Thoracic aorta (tissue), 2 donors: ENCODE data around the gene GTF3C2. TPM values are rescaled to one million over a fixed set of nuclear protein-coding genes. Genes with fewer than 3 reads are reported as not detected.

Experiments
- ATAC-seq: fragments of 150-250 bp; one replicate; pipeline ENCODE4 v1.8.0; 2017; ENCODE audit warnings: low read depth; ENCODE audit not compliant: insufficient number of reproducible peaks, low FRiP score
- DNase-seq: peaks from one replicate; pipeline ENCODE4 v3.0.0-alpha.2; 2020; ENCODE audit warnings: low spot score
- H3K27ac ChIP-seq, 2 donors: fragments of 200-600 bp; sonication (generic); 1 replicate in 1 of 2; 2 replicates in 1 of 2; pipeline ENCODE4 v1.5.1; 2016; ENCODE audit warnings: mild to moderate bottlenecking in 2 of 2, moderate library complexity in 2 of 2
- H3K27me3 ChIP-seq: fragments of 200-600 bp; sonication (generic); replicated peaks from 2 replicates; pipeline ENCODE4 v1.6.0; 2016; ENCODE audit warnings: mild to moderate bottlenecking; ENCODE audit not compliant: insufficient read depth
- H3K36me3 ChIP-seq: fragments of 200-600 bp; sonication (generic); one replicate; pipeline ENCODE4 v1.5.1; 2016
- H3K4me1 ChIP-seq, 2 donors: fragments of 200-600 bp; sonication (generic); 1 replicate in 1 of 2; 2 replicates in 1 of 2; pipeline versions ENCODE4 v1.5.1 to v1.6.0; 2016; ENCODE audit warnings: low read depth in 2 of 2, mild to moderate bottlenecking in 1 of 2; ENCODE audit not compliant: control insufficient read depth in 1 of 2
- H3K4me3 ChIP-seq: fragments of 200-600 bp; sonication (generic); 2 replicates; pipeline ENCODE4 v1.5.1; 2016; ENCODE audit warnings: mild to moderate bottlenecking
- H3K9me3 ChIP-seq: fragments of 200-600 bp; sonication (generic); 2 replicates; pipeline ENCODE4 v1.5.1; 2016
- CTCF ChIP-seq: fragments of 200-600 bp; sonication (generic); IDR thresholded peaks from one replicate; pipeline ENCODE4 v1.5.1; 2019; ENCODE audit warnings: antibody characterized with exemption
- total RNA-seq, 2 donors: library from RNA; depleted of rRNA; stranded (reverse); fragments of >200 nt; gene quantifications; one replicate each; pipeline versions ENCODE4 v1.1.0 to v1.2.3, GENCODE V29; 2016

The GTF3C2 gene
- total RNA-seq, 2 donors from 2014 or later: 56.6 to 58.8 TPM

- TF ChIP-seq CTCF: no peak
- ATAC-seq: no peak
- Histone ChIP-seq H3K36me3 (peaks cover 48% of the 10 kb centered on the region), H3K9me3 (no peaks in the 10 kb centered on the region), H3K4me1 (peaks cover 18 to 23% of the 10 kb centered on the region in 2 donors), H3K27ac (no peak overlapping the region), H3K27me3 (no peaks in the 10 kb centered on the region), H3K4me3 (no peak overlapping the region)
- no peak for DNase-seq
Observed at GRCh38 chr2:27376151-27376865, 19.7 kb upstream of the GTF3C2 start.

- Histone ChIP-seq H3K4me1 (peaks cover 15 to 23% of the 10 kb centered on the region in 2 donors), H3K36me3 (peaks cover 48% of the 10 kb centered on the region), H3K27me3 (no peaks in the 10 kb centered on the region), H3K27ac (no peak overlapping the region), H3K4me3 (no peak overlapping the region), H3K9me3 (no peaks in the 10 kb centered on the region)
- ATAC-seq (no peak), DNase-seq (no peak)
- no peak for TF ChIP-seq CTCF
Observed at GRCh38 chr2:27375513-27376099, 19.0 kb upstream of the GTF3C2 start.

- peaks cover 50% of the 10 kb centered on the region for H3K36me3 ChIP-seq
- DNase-seq: no peak
- no peak overlapping the region for H3K4me3 ChIP-seq
- TF ChIP-seq CTCF: no peak
- ATAC-seq: no peak
- H3K4me1 ChIP-seq: peaks cover 17 to 23% of the 10 kb centered on the region in 2 donors
- no peaks in the 10 kb centered on the region for H3K27me3 ChIP-seq
- no peak overlapping the region for H3K27ac ChIP-seq
- H3K9me3 ChIP-seq: no peaks in the 10 kb centered on the region
Observed at GRCh38 chr2:27373567-27373966, 17.0 kb upstream of the GTF3C2 start.

- no peak for DNase-seq
- Histone ChIP-seq H3K36me3 (peaks cover 56% of the 10 kb centered on the region), H3K27me3 (no peaks in the 10 kb centered on the region), H3K4me1 (peaks cover 18 to 26% of the 10 kb centered on the region in 2 donors), H3K9me3 (no peaks in the 10 kb centered on the region), H3K4me3 (no peak overlapping the region), H3K27ac (no peak overlapping the region)
- ATAC-seq: no peak
- TF ChIP-seq CTCF: no peak
Observed at GRCh38 chr2:27372937-27373336, 16.4 kb upstream of the GTF3C2 start.

GRCh38 chr2:27370816-27371620, 14.5 kb upstream of the GTF3C2 start:
- Histone ChIP-seq H3K27me3 (no peaks in the 10 kb centered on the region), H3K4me1 (peaks cover 18 to 26% of the 10 kb centered on the region in 2 donors), H3K9me3 (no peaks in the 10 kb centered on the region), H3K27ac (peak overlapping the region; percentile 88 to 92), H3K36me3 (peaks cover 58% of the 10 kb centered on the region), H3K4me3 (peak overlapping the region; percentile 84)
- TF ChIP-seq CTCF: no peak
- peak; percentile 2 for ATAC-seq
- no peak for DNase-seq
